ENCODE data around the gene ELOVL4. TPM values are rescaled to one million over a fixed set of nuclear protein-coding genes. Genes with fewer than 3 reads are reported as not detected.

The ELOVL4 gene
- total RNA-seq, 4 donors from 2014 or later = 0.88 to 1.6 (median 0.94) TPM

DNA sequence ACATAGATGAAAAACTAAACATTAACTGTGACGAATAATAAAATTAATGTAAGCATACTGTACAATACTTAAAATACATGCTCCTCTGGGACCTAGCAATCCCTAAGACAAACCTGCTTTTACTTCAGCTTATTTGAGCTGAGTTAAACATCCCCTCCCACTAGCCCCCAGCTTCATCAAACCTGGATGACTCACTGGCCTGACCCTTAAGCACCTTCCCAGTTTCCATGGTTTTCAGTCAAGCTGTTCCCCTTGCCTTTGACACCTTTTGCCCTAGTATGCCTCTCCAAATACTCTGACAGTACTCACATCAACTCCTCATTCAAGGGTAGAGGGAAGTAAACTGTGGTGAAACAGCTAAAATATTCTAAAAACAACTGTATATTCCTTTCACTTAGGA lies 4.2 kb downstream of the ELOVL4 start:
- Histone ChIP-seq H3K4me3 (replicated peaks in 1 of 3) (no peak overlapping the region), H3K27me3 (no peaks in the 10 kb centered on the region), H3K36me3 (no peaks in the 10 kb centered on the region), H3K4me1 (peaks cover 0 to 12% of the 10 kb centered on the region in 2 donors), H3K27ac (no peak overlapping the region), H3K9me3 (no peaks in the 10 kb centered on the region)
- intact Hi-C loops (cut with DNase I) = no loop called here
- TF ChIP-seq, protein P1, sequence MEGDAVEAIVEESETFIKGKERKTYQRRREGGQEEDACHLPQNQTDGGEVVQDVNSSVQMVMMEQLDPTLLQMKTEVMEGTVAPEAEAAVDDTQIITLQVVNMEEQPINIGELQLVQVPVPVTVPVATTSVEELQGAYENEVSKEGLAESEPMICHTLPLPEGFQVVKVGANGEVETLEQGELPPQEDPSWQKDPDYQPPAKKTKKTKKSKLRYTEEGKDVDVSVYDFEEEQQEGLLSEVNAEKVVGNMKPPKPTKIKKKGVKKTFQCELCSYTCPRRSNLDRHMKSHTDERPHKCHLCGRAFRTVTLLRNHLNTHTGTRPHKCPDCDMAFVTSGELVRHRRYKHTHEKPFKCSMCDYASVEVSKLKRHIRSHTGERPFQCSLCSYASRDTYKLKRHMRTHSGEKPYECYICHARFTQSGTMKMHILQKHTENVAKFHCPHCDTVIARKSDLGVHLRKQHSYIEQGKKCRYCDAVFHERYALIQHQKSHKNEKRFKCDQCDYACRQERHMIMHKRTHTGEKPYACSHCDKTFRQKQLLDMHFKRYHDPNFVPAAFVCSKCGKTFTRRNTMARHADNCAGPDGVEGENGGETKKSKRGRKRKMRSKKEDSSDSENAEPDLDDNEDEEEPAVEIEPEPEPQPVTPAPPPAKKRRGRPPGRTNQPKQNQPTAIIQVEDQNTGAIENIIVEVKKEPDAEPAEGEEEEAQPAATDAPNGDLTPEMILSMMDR (IDR thresholded peaks at IDR 0.05) = no peak
- no peak for TF ChIP-seq POLR2A (IDR thresholded peaks at IDR 0.05)
- no peak for DNase-seq
- 98% methylated on average over 1 of the region's 1 CpG for WGBS, 2 donors

- no peak for DNase-seq
- Histone ChIP-seq H3K4me1 (peaks cover 0 to 5% of the 10 kb centered on the region in 2 donors), H3K27me3 (no peaks in the 10 kb centered on the region), H3K36me3 (no peaks in the 10 kb centered on the region), H3K9me3 (no peaks in the 10 kb centered on the region), H3K27ac (no peak overlapping the region), H3K4me3 (replicated peaks in 1 of 3) (no peak overlapping the region)
- WGBS, 2 donors = 76 to 78% methylated on average over 5 of the region's 5 CpGs
- TF ChIP-seq, protein P1 (IDR thresholded peaks at IDR 0.05) = no peak
- TF ChIP-seq POLR2A (IDR thresholded peaks at IDR 0.05) = no peak
- intact Hi-C loops (cut with DNase I) = no loop called here
These were observed 5.7 kb downstream of the ELOVL4 start for GRCh38 chr6:79941489-79942151.

GRCh38 chr6:79928478-79928998 lies 18.8 kb downstream of the ELOVL4 start:
- no peak for TF ChIP-seq POLR2A (IDR thresholded peaks at IDR 0.05)
- TF ChIP-seq, protein P1 (IDR thresholded peaks at IDR 0.05) = no peak
- Histone ChIP-seq H3K4me1 (no peaks in the 10 kb centered on the region), H3K9me3 (no peaks in the 10 kb centered on the region), H3K36me3 (no peaks in the 10 kb centered on the region), H3K4me3 (replicated peaks in 1 of 3) (no peak overlapping the region), H3K27ac (no peak overlapping the region), H3K27me3 (no peaks in the 10 kb centered on the region)
- DNase-seq = no peak
- 68 to 76% methylated on average over 1 of the region's 1 CpG for WGBS, 2 donors
- intact Hi-C loops (cut with DNase I) = no loop called here

- Histone ChIP-seq H3K27ac (no peak overlapping the region), H3K36me3 (no peaks in the 10 kb centered on the region), H3K9me3 (no peaks in the 10 kb centered on the region), H3K4me3 (replicated peaks in 1 of 3) (no peak overlapping the region), H3K4me1 (no peaks in the 10 kb centered on the region), H3K27me3 (no peaks in the 10 kb centered on the region)
- intact Hi-C loops (cut with DNase I) = no loop called here
- TF ChIP-seq POLR2A (IDR thresholded peaks at IDR 0.05) = no peak
- TF ChIP-seq, protein P1 (IDR thresholded peaks at IDR 0.05) = no peak
- WGBS, 2 donors = 65 to 72% methylated on average over 3 of the region's 3 CpGs
- no peak for DNase-seq
These were observed 19.6 kb downstream of the ELOVL4 start for GRCh38 chr6:79927758-79928157.

DNA sequence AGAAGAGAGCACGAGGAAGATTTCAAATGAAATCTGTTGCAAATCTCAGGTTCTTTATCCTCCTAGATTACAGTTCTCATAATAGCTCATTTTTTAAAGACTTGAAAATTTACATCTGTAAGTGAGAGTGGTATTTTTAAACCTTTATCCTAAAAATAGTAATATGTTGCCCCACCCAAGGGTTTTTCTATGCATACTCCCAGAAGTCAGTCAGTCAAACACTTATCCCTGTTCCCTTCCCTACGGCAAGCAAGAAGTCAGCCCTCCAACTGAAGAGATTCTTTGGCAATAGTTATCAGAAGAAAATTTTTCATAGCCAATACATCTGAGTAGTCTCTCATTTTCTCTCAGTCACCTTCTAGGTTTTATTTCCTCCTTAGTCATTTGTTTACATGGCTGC lies 24.1 kb downstream of the ELOVL4 start:
- Histone ChIP-seq H3K4me3 (replicated peaks in 1 of 3) (no peak overlapping the region), H3K27me3 (no peaks in the 10 kb centered on the region), H3K27ac (no peak overlapping the region), H3K4me1 (no peaks in the 10 kb centered on the region), H3K9me3 (no peaks in the 10 kb centered on the region), H3K36me3 (no peaks in the 10 kb centered on the region)
- TF ChIP-seq, protein P1 (IDR thresholded peaks at IDR 0.05) = no peak
- no peak for TF ChIP-seq POLR2A (IDR thresholded peaks at IDR 0.05)
- 84 to 92% methylated on average over 2 of the region's 2 CpGs for WGBS, 2 donors
- intact Hi-C loops (cut with DNase I) = no loop called here
- no peak for DNase-seq

Measured in thyroid gland (tissue), 4 donors.